Endometrial microvascular endothelial cells (primary cell): ENCODE results near the gene SLC17A9. TPM values are rescaled to one million over a fixed set of nuclear protein-coding genes. Genes with fewer than 3 reads are reported as not detected.
"Not testable (repeated sequence)": the region's sequence is repeated elsewhere in the genome, so short reads cannot be mapped to it uniquely, and the experiment has no call there.

Experiments
- in situ Hi-C: cut with HindIII; loops from 2 replicates; pipeline ENCODE4 v1.10.0; 2017; ENCODE audit warnings: low sequenced_read_pairs, low pct_unique_long_range_greater_than_20kb; ENCODE audit errors: inconsistent ontology term
- total RNA-seq: library from RNA; depleted of rRNA; stranded (reverse); fragments of >200 nt; gene quantifications from one replicate; pipeline ENCODE4 v1.2.3, GENCODE V29; 2015; ENCODE audit errors: inconsistent ontology term

The SLC17A9 gene
- total RNA-seq, 1 donor from 2014 or later, result 18.6 TPM

DNA sequence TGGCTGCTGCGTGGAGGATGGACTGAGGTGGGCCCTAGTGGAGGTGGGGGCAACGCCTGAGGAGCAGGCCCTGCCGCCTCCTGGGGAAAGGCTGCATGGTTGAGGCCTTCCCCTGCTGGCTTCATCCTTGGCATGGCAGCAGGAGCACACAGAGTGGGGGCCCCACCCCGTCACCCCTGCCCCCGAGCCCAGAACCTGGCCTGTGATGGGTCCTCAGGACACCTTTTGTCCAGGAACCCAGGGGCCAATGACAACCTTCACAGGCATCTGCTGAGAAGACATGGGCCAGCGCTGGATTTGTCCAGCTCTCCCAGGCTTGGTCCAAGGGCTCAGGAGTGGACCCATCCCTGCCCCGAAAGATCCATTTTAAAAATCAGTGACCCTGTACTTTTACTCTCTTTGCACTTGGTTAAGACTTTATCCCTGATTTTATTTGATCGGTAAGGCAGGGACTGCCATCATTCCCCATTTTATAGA lies 575 bp upstream of the SLC17A9 start:
- in situ Hi-C loops, result no loop called here

GRCh38 chr20:62952968-62953838 lies 694 bp downstream of the SLC17A9 start:
- in situ Hi-C loops, result no loop called here

- in situ Hi-C loops, result no loop called here
Observed at GRCh38 chr20:62953839-62954703, 1.6 kb downstream of the SLC17A9 start.

DNA sequence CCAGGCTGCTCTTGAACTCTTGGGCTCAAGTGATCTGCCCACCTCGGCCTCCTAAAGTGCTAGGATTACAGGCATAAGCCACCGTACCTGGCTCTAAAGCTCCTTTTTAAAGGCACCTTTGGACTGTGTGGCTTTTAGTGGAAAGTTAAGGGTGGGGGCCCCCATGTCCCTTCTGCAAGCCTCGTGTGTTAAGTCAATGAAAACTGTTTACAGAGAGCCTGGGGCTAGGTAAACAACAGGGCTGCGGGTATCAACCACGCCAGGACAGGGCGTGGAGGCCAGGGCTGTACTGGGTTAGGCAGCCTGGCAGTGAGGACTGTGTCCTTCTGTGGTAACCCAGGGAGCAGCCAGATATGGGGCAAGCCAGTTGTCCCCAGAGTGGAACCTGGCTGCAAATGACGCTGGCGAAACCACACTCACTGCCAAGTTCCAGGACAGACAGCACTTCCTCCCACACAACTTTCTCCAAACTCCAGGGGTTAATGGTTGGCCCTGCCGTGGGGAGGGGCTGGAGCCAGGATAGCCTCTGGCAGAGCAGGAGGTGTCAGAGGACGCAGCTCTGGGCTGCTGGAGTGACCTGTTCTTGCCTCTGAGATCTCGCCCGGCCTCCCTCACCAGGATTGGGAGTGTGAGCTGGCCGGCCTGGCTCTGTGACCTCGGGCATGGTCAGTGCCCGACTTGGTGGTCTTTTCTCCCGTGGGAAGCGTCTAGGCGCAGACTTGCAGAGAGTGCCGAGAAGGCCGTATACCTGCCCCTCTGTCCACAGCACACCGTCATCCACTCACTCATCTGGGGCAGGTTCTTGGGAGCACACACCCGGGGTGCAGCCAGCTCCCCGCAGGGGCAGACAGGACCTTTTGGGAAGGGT lies 3.2 kb downstream of the SLC17A9 start:
- in situ Hi-C loops, result no loop called here

- in situ Hi-C loops, result no loop called here
Observed at GRCh38 chr20:62956387-62957135, 4.1 kb downstream of the SLC17A9 start.

DNA sequence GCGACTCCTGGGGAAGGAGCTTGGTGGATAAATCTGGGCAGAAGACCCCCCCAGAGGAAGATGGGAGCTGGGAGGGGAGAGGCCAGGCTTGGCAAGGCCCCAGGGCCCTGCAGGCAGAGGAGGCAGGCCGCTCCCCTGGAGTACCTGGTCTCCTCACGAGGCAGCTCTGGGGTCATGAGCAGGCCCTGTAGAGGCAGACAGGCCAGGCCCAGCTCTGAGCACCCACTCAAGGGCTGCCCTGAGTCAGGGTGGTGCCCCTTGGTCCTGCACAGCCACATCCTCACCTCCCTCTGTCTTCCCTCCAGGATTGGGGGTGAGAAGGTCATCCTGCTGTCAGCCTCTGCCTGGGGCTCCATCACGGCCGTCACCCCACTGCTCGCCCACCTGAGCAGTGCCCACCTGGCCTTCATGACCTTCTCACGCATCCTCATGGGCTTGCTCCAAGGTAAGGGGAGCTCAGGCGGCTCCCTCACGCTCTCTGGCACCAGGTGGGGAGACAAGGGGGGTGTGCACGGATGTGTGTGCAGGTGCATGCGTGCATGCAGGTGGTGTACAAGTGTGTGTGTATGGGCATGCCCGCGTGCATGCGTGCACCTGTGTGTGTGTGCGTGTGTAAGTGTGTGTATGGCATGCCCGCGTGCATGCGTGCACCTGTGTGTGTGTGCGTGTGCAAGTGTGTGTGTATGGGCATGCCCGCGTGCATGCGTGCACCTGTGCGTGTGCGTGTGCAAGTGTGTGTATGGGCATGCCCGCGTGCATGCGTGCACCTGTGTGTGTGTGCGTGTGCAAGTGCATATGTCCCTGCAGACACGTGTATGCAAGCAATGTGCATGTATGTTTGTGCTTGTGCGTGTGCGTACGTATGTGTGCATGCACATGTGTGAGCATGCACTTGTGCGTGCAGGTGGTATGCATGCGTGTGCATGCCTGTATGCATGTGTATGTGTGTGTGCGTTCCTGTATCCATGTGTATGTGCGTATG lies 4.9 kb downstream of the SLC17A9 start:
- in situ Hi-C loops, result no loop called here

DNA sequence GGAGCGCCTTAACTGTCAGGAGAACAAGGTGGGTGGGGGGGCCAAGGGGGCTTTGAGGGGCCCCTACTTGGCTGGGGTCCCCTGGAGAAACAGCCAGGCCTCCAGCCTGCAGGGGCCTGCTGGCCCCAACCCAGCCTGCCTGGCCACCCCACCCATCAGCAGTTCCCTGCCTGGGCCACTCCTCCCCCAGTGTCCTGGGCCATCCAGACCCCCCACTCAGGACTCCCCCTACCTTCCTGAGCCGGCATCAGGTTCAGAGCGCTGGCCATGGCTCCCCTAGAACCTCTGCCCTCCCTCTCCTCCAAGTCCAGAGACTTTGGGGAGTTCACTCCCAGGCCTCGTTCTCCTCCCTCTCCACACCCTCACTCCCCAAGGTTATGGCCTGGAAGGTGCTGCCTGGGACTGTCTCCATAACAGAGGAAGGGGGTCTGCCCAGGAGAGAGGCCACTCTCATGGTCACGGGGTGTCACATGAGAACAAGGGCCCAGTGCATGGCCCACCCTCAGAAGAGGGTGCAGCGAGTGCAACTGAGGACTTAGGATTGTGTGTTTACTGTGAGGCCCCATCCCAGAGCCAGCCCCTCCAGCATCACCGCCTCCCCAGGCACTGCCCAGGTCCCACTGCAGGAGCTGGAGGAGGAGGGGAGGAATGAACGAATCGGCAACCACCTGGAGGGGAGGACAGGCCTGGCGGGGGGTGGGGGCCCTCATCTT lies 6.0 kb downstream of the SLC17A9 start:
- in situ Hi-C loops, result no loop called here

DNA sequence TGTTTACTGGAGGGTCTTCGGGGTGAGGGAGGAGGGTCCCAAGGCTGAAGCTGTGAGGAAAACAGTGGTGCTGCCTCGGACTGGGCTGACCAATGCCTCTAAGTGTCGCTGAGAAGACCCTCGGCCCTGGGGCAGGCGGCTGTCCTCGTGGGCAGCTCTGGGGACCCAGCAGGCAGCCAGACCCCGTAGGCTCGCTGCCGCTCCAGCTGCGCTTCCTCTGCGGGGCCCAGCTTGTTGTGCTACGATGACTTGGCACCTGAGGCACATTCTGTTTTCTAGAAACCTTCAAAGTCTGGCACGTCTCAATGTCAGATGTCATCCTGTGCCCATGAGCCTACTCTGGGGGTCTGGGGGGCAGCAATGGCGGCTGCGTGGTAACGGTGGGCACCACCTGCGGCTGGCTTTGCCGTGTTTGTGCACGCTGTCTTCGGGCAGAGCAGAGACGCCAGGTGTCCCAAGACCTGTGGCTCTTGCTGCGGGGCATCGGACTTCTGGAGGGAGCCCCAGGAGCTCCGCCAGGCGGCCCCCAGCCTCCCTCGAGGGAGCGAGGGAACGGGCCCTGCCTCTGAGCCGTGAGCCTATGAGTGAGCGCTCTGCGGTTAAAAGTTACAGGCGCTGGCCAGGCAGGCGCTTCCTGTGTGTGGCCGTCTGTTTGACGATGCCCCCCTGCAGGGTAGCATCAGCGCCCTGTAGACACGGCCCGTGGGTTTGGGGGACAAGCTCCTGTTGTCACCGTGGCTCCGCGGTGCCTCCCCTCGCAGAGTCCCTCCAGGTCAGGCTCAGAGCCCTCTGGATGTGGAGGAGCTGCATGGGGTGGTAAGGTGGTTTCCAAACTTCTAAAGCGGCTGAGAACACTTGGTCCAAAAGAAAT lies 6.8 kb downstream of the SLC17A9 start:
- in situ Hi-C loops, result no loop called here

DNA sequence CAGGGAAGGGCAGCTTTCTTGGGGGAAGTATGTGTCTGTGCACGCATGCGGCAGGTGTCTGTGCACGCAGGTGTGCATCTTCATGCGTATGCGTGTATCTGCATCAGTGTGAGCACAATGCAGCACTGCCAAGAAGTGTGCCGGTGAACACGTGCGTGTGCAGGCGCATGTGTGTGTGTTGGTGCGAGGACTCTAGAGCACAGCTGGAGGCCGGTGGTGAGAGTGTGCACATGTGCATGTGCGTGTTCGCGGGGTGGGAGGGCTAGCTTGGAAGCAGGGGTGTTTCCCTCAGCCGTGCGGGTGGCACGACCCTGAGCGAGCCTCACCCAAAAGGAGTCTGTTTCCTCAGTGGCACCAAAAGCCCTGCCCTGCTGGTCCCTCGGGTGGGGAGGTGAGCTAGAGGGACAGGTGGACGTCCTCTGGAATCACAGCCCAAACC lies 7.5 kb downstream of the SLC17A9 start:
- in situ Hi-C loops, result no loop called here

DNA sequence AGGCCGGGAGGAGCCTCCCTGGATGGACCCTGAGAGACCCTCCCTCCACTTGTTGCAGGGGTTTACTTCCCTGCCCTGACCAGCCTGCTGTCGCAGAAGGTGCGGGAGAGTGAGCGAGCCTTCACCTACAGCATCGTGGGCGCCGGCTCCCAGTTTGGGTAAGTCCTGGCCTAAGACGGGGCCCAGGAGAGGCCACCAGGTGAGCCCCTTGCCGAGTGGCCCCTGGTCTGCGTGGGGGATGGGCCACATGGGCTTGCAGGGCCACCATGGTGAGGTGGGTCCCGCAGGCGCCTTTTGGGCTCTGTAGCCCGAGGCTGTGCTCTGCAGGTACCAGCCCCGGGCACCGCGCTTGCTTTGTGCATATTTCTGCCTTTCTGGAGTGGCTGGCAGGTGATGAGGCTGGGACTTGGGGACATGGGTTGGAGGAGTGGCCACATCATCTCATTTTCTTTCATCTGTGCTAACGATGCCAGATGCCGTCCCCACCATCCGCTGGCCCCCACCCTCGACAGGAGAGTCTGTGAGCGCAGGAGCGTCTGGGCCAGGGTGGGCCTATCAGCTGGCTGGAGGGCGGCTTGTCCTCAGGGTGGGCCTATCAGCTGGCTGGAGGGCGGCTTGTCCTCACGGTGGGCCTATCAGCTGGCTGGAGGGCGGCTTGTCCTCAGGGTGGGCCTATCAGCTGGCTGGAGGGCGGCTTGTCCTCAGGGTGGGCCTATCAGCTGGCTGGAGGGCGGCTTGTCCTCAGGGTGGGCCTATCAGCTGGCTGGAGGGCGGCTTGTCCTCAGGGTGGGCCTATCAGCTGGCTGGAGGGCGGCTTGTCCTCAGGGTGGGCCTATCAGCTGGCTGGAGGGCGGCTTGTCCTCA lies 8.2 kb downstream of the SLC17A9 start:
- in situ Hi-C loops, result not testable (repeated sequence)

DNA sequence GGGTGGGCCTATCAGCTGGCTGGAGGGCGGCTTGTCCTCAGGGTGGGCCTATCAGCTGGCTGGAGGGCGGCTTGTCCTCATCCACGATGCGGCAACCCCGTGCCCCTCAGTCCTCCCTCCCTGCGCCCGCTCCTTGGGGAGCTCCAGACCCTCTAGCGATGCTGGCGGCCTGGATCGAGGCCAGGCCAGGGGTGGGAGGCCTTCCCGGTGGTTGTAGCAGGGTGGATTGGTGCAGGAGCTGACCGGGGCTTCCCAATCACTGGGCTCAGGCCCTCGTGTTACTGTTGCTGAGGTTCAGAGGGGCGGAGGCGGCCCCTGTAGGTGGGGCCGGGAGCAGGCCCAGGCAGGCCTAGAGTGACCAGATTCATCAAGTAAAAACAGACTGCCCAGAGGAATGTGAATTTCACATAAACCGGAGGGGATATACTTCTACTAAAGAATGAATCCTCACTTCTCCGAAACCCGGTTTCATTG lies 8.8 kb downstream of the SLC17A9 start:
- in situ Hi-C loops, result no loop called here

DNA sequence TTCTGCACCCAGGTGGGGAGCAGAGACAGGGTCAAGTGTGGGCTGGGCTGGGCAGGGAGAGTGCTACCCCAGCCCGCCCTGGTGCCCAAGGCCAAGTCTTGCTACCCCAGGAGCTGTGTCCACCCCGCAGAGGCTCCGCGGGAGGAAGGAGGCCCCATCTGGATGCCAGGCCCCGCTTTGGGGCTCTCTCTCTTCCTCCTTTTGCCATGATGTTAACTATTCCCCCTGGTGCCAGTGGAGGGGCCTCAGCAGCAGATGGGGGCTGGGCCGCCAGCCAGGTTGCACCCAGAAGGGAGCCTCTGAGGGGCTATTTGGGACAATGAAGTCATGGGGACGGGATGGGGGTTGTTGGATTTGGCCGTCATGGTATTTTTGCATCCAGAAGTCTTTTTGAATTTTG lies 9.3 kb downstream of the SLC17A9 start:
- in situ Hi-C loops, result no loop called here

GRCh38 chr20:62962221-62962879 lies 9.8 kb downstream of the SLC17A9 start:
- in situ Hi-C loops, result no loop called here

DNA sequence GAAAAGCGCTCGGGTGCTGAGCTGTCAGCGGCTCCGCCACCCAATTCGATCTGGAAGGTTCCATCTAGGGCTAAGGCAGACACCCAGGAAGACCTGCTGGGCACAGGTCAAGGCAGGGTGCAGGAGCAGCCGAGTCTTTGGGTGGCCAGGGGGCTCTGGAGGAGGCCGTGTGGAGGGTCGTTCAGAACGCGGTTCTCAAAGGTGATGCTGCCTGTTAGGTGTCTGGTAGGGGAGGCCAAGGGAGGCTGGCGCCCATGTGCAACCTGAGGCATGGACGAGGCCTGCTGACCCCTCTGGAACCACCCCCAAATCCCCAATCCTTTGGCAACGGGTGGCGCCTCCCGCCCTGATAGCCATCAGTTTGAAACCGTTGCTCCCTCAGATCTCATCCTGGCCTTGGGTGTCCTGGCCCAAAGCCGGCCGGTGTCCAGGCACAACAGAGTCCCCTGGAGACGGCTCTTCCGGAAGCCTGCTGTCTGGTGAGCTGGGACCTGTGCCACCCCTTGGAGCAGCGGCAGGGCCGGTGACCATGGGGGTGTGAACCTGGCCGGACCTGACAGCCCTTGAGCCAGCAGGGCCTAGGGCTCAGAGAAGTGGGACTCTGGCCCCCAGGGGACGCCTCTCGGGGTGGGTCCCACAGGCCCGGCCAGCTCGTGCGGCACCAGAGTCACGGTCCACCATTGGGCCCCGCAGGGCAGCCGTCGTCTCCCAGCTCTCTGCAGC lies 10.5 kb downstream of the SLC17A9 start:
- in situ Hi-C loops, result no loop called here
